KBM-7 (cell line): ENCODE data around the gene TMEM185A.
"Not testable (repeated sequence)": the region's sequence is repeated elsewhere in the genome, so short reads cannot be mapped to it uniquely, and the experiment has no call there.

Source experiments
- DNase-seq: peaks from one replicate; pipeline ENCODE4 v3.0.0-alpha.2; 2015
- in situ Hi-C: fragments of 300-500 bp; cut with MboI; formaldehyde crosslinking; loops from 2 replicates; pipeline ENCODE4 v1.14.3; 2020; ENCODE audit warnings: low sequenced_read_pairs, low pct_unique_long_range_greater_than_20kb, mixed read lengths

TMEM185A gene

GRCh38 chrX:149569770-149570169, 61.8 kb downstream of the TMEM185A start:
- in situ Hi-C loops, result no loop called here
- no peak for DNase-seq

- no peak for DNase-seq
- in situ Hi-C loops, result no loop called here
Measured at GRCh38 chrX:149568701-149569296, 62.8 kb downstream of the TMEM185A start.

GRCh38 chrX:149567621-149568417, 63.8 kb downstream of the TMEM185A start:
- in situ Hi-C loops, result no loop called here
- no peak for DNase-seq

- in situ Hi-C loops, result no loop called here
- DNase-seq, result no peak
Measured at GRCh38 chrX:149563359-149563758, 68.2 kb downstream of the TMEM185A start.

- in situ Hi-C loops, DNase-seq: not testable (repeated sequence)
Measured at GRCh38 chrX:149555251-149555650, 76.3 kb downstream of the TMEM185A start.

GRCh38 chrX:149551939-149552248, 79.7 kb downstream of the TMEM185A start:
- DNase-seq, result not testable (repeated sequence)

GRCh38 chrX:149551245-149551938, 80.2 kb downstream of the TMEM185A start:
- DNase-seq, in situ Hi-C loops: not testable (repeated sequence)

More at GRCh38 chrX:149551939-149552248, 79.7 kb downstream of the TMEM185A start:
- in situ Hi-C loops, result not testable (repeated sequence)

- in situ Hi-C loops, DNase-seq: not testable (repeated sequence)
Measured at GRCh38 chrX:149550454-149550853, 81.1 kb downstream of the TMEM185A start.

- DNase-seq, in situ Hi-C loops: not testable (repeated sequence)
Measured at GRCh38 chrX:149549701-149550100, 81.9 kb downstream of the TMEM185A start, which contains the start of gene HSFX3. Gene HSFX3, minus strand, starts transcription at chrX:149549924. Its CDS starts 72 bp downstream, at chrX:149549852.

GRCh38 chrX:149547782-149548181, 83.8 kb downstream of the TMEM185A start:
- in situ Hi-C loops, DNase-seq: not testable (repeated sequence)

GRCh38 chrX:149546962-149547361, 84.6 kb downstream of the TMEM185A start:
- DNase-seq, in situ Hi-C loops: not testable (repeated sequence)
